BE2C (cell line): ENCODE results near the gene ARHGAP30.
"Not testable (repeated sequence)": the region's sequence is repeated elsewhere in the genome, so short reads cannot be mapped to it uniquely, and the experiment has no call there.

Experiments
- DNase-seq: peaks from one replicate; pipeline ENCODE4 v3.0.0-alpha.2; 2020
- H3K27me3 ChIP-seq: fragments of 250-450 bp; sonication (Bioruptor Pico); 2 replicates; pipeline ENCODE4 v1.5.1; 2020; ENCODE audit warnings: mild to moderate bottlenecking
- H3K36me3 ChIP-seq: fragments of 250-450 bp; sonication (Bioruptor Pico); 2 replicates; pipeline ENCODE4 v1.5.1; 2020; ENCODE audit warnings: mild to moderate bottlenecking
- H3K4me1 ChIP-seq: fragments of 250-450 bp; sonication (Bioruptor Pico); 2 replicates; pipeline ENCODE4 v1.5.1; 2020
- H3K4me3 ChIP-seq: 2 replicates; pipeline ENCODE4 v1.5.1; 2011; ENCODE audit warnings: low read depth, low read length
- H3K9me3 ChIP-seq: fragments of 250-450 bp; sonication (Bioruptor Pico); 2 replicates; pipeline ENCODE4 v1.5.1; 2020
- CTCF ChIP-seq: IDR thresholded peaks from 2 replicates; pipeline ENCODE4 v1.5.1; 2012; ENCODE audit warnings: mild to moderate bottlenecking, low read depth, low read length

Gene ARHGAP30

GRCh38 chr1:161017756-161018630, 51.7 kb downstream of the ARHGAP30 start:
- Histone ChIP-seq H3K4me1 (no peaks in the 10 kb centered on the region), H3K36me3 (no peaks in the 10 kb centered on the region), H3K27me3 (peaks cover 41% of the 10 kb centered on the region), H3K4me3 (no peak overlapping the region), H3K9me3 (no peaks in the 10 kb centered on the region)
- TF ChIP-seq CTCF: no peak
- no peak for DNase-seq

GRCh38 chr1:161017181-161017580, 52.5 kb downstream of the ARHGAP30 start:
- H3K4me1 ChIP-seq, H3K36me3 ChIP-seq, H3K9me3 ChIP-seq, H3K4me3 ChIP-seq, DNase-seq: not testable (repeated sequence)
- H3K27me3 ChIP-seq: peaks cover 38% of the 10 kb centered on the region

GRCh38 chr1:161016683-161017082, 53.0 kb downstream of the ARHGAP30 start:
- H3K36me3 ChIP-seq, H3K4me3 ChIP-seq, H3K4me1 ChIP-seq, DNase-seq, H3K9me3 ChIP-seq: not testable (repeated sequence)
- peaks cover 33% of the 10 kb centered on the region for H3K27me3 ChIP-seq

- Histone ChIP-seq H3K36me3 (no peaks in the 10 kb centered on the region), H3K27me3 (peaks cover 2% of the 10 kb centered on the region; the same call in 1 of the 2 replicates), H3K4me3 (no peak overlapping the region), H3K9me3 (no peaks in the 10 kb centered on the region), H3K4me1 (no peaks in the 10 kb centered on the region)
- no peak for TF ChIP-seq CTCF
- DNase-seq: no peak
These were observed 56.0 kb downstream of the ARHGAP30 start for GRCh38 chr1:161013488-161014230.

GRCh38 chr1:161013131-161013487, 56.6 kb downstream of the ARHGAP30 start:
- TF ChIP-seq CTCF: no peak
- H3K4me3 ChIP-seq: no peak overlapping the region
- no peak for DNase-seq
- H3K9me3 ChIP-seq: no peaks in the 10 kb centered on the region
- no peaks in the 10 kb centered on the region for H3K27me3 ChIP-seq
- no peaks in the 10 kb centered on the region for H3K4me1 ChIP-seq
- H3K36me3 ChIP-seq: no peaks in the 10 kb centered on the region

- no peak for DNase-seq
- H3K36me3 ChIP-seq: no peaks in the 10 kb centered on the region
- no peaks in the 10 kb centered on the region for H3K9me3 ChIP-seq
- H3K27me3 ChIP-seq: no peaks in the 10 kb centered on the region
- H3K4me3 ChIP-seq: no peak overlapping the region
- TF ChIP-seq CTCF: no peak
- H3K4me1 ChIP-seq: no peaks in the 10 kb centered on the region
These were observed 57.3 kb downstream of the ARHGAP30 start for GRCh38 chr1:161012420-161012819.

GRCh38 chr1:161009602-161010211, 60.0 kb downstream of the ARHGAP30 start:
- no peak for TF ChIP-seq CTCF
- DNase-seq: no peak
- Histone ChIP-seq H3K36me3 (no peaks in the 10 kb centered on the region), H3K27me3 (no peaks in the 10 kb centered on the region), H3K9me3 (no peaks in the 10 kb centered on the region), H3K4me1 (no peaks in the 10 kb centered on the region), H3K4me3 (no peak overlapping the region)
